GM19463 (cell line): ENCODE data around the gene SLC2A9.

Experiments
- ATAC-seq: cut with Tn5 transposase; IDR thresholded peaks from one replicate; pipeline ENCODE4 v1.9.1; 2021; ENCODE audit warnings: mild to moderate bottlenecking, moderate library complexity; ENCODE audit not compliant: unreplicated experiment

Gene SLC2A9

DNA sequence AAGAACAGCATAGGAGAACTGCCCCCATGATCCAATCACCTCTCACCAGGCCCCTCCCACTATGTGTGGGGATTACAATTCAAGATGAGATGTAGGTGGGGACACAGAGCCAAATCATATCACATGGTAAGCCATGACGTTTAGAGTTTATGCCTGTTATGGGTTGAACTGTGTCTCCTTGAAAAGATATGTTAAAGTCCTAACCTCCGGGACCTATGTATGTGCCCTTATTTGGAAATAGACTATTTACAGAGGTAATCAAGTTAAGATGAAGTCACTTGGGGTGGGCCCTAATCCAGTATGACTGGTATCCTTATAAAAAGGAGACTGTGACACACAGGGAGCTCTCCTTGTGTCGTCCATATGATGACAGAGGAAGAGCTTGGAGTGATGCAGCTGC is 25.2 kb upstream of the SLC2A9 start:
- no peak for ATAC-seq

DNA sequence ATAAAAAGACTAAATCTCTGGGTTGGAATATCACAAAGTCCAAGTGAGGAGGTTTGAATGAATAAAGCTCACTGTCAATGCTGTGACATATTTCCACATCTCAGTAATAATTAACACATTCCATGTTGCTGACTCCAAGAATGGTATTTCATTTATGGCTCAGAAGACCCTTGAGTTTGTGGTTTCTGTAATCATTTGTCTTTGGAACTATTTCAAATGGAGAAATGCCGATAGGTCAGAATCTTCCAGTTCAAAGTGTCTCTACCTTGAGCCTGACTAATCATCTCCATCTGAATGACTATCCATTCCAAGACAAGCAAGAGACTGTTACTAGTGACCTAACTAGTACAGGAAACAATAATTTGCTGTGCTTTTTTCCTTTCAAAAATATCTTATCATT is 24.2 kb upstream of the SLC2A9 start:
- ATAC-seq, result no peak

DNA sequence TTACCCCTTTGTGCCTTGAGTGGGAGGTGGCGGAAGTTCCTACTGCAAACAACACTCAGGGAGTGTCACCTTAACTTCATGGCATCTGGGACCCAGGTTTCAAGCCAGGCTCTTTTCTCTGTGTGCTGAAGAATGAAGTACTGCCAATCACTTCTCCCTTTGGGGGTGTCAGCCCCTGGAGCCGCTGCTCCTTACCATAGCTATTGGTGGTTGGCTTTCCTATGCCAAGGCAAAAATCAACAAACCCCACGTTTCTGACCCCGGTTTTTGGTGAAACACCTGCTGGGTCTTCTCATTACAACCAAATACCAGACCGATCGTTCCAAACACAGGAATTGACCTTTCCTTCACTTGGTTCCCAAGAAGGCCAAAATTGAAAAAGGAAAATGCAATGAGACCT is 19.7 kb upstream of the SLC2A9 start:
- no peak for ATAC-seq

DNA sequence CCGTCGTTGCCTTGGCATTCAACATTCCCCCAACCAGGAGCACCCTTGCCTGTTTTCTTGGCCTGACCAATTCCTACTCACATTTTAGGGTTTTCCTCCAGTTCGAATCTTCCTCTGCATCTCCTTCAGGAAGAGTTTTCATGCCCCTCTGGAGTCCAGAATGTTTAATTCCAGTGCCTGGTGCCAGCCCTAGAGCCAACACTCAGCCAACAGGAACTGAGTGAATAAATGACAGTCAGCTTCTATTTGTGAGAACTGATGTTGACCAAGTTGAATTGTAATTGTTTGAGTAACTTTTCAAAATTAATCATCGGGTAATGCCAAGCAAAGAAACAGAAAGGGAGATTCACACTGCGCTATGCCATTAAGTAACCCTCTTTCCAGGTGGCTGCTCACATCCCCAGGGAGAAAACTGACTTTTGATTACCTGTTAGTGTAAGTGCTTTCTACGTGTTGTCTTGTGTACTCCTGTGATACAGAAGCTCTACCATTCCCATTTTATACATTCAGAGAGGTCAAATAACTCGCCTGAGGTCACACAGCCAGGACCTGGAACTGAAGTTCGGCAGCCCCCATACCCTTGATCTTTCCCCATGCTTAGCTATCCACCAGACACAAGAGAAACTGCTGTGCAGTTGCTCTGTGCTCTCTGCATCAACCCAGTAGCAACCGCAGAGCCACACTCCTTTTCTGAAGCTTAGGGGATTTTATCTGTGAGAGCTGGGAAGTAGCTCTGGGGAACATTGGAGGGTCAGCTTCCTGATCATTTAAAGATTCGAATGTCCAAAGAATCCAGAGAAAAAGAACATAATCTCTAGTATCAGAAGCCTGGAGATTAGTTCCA is 19.0 kb upstream of the SLC2A9 start:
- no peak for ATAC-seq

DNA sequence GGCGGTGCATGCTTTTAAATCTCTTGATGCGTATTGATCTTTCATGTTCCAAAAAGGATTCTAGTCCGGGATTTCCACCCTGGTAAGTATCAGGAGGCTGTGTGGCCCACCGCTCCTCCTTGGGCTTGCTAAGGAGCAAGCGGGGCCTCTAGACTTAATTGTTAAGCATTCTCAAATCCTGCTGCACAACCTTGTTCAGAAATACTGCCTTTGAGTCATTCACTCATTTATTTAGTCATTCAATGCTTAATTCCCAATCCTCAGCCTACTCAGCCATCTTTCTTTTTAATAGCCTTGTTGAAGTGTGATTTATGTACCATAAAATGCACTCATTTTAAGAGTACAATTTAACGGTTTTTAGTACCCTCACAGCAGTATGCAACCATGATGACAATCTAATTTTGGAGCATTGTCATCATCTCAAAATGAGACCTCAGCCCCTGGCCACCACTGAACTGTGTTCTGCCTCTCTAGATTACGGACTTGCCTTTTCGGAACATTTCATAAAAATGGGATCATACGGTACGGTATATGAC is 15.6 kb upstream of the SLC2A9 start:
- no peak for ATAC-seq

DNA sequence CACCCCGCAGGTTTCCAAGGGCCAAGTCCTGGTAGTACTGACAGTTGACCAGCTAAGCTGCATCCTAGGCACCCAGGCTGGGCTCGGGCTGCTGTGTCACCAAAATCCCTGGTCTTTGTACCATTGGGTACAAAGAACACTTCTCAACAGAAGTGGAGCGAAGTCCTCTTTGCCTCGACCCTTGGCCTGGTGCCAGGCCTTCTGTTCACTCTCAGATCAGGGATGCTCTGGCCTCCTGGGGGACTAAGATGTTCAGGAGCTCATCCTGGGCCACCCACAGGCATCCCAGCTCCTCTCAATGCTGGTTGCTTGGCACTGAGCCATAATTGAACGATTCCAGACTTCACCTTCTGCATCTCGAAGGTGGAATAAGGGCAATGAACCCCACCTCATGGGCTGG is 13.8 kb upstream of the SLC2A9 start:
- ATAC-seq, result no peak

DNA sequence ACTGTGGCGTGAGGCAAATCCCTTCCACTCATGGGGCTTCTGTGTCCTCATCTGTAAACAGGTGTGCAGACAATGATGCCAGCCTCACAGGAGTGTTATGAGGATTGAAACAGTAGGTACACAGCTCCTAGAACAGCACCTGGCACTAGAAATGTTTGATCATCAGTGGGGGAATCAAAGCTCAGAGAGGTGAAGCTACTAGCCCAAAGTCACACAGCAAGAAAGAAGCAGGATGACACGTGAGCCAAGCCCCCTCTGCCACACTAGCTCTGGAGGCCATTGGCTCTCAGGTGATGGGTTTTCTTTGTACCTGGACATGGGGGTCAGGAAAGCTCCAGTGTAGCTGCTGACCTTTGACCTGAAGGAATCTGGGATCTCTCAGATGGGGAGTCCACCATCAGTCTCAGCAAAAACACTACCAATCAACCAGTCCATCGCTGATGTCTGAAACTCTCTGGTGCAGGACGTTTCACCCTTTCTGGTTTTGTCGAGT is 13.4 kb upstream of the SLC2A9 start:
- no peak for ATAC-seq

DNA sequence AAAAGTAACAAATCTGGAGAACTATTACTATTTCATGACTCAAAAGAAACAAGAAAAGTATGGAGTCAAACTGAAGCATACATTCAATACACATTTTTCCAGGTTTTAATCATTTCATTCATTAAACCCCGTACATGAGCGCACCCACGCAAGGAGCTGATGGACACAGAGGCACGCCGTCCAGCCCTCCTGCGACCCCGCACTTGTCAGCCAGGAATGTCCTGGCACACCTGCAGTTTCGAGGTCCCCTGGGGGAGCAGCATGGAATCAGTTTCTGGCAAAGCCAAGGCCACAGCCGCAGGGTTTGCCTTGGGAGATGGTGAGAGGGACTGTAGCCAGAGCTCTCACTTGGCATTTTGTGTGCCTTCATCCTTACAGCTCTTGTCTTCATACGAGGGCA is 12.8 kb upstream of the SLC2A9 start:
- ATAC-seq, result no peak

DNA sequence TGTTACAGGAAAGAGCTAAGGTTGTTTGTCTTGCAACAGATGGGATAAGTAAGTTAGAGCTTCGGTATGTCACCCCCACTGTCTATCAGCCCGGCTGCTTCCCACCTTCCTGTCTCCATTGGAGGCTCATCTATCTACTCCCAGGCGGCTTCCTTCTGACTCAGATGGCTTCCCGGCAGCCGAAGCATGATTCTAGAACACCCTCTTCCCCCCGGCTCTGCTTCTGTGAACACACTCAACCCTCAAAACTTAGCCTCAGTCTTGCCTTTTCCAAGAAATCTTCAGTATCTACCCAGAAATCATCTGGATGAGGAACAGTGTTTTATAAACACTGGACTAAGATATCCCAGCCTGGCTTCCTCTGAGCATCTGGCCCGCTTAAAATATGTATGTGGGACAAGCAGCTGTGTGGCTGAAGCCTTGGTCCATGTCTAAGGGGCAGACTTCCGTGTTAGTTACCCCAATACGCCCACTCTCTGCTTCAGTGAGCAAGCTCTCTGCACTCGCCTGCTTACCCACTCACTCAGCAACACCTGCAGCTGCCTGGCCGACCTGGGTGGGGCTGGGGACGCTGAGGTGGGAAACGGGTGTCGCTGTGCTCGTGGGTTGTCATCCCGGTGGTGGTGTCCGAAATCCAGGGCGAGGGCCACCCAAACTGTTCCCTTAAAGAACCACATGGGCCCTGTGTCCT is 12.0 kb upstream of the SLC2A9 start:
- no peak for ATAC-seq

DNA sequence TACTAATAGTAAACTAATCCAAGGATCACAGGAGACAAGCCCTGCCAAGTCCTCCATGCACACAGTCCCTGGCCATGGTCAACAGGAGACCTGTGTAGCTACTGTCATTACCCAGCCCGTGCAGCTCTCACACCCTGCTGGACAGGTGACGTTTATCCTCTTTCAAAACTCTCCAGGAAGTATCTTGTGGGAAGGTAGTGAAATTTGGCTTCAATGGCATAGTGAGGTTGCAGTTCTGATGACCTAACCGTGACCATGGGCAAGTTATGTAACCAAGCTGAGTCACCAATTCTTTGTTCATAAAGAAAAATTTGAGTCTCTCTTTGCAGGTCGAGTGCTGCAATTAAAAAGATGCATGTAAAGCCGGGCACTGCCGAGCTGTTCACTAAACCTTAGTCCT is 11.3 kb upstream of the SLC2A9 start:
- ATAC-seq, result no peak

DNA sequence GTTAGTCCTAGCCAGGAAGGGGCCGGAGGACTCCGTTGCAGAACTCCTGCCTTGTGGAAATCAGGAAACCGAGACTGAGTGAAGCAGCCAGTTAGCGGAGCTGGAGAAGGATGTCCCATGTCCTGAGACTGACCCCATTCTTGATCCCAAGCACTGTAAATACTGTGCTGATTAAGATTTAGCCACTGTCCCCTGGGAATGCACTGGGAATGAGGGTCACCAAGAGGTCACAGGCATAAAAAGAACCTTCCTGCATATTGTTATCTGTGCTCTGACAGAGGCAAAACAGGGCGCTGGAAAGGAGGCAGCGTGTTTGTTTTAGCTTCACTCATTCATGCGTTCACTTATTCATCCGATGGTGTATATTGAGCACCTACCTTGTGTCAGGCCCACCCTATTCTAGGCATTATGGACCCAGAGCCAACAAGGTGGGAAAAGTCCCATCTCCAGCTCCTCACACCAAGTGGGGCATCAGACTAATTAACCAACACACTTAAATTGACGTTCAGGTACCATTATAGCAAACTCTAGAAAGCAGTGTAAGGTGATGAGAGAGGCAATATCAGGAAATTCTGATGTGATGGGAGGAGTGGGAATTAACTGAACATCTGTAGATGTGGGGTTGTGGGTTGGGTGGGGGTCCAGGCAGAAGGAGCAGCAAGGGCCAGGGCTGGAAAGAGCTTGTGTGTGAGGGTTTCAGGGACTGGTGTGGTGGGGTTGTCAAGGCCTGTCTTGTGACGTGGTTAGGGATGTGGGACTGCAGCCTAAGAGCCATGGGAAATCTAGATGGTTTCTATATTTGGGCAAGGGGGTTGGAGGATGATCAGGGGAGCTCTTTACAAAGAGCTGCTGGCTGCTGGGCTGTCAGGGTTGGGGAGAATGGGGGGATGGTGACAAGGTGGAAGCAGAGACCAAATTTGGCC is 10.6 kb upstream of the SLC2A9 start:
- ATAC-seq, result no peak

DNA sequence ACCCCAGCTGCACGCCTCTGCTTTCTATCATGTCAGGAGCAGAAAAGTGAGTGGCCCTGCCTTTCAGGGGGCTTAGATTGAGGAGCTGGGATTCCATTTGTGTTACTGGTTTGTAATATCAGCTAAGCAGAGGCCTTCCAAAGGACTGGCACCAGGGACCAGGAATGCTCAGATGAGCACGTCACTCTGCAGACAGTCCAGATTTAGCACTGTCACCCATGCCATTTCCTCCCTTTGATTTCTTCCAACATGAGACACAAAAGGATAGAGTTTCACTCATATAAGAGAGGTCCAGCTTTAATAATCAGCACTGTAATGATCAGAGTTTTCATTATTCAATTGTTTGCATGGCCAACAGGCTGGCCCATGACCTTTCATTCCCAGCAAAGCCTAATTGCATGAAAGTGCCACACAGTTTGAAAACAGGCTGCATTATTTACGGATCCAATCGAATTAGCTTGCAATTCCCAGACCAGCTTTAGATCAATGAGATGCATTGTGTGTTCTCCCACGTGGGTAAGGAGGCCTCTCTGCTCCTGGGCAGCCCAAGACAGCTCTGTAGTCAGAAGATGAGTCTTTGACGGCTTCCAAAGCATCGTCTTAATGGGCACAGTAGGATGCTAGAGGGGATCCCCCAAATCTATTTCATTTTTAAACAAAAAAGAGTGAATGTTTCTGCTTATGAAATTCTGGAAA is 9.8 kb upstream of the SLC2A9 start:
- no peak for ATAC-seq

DNA sequence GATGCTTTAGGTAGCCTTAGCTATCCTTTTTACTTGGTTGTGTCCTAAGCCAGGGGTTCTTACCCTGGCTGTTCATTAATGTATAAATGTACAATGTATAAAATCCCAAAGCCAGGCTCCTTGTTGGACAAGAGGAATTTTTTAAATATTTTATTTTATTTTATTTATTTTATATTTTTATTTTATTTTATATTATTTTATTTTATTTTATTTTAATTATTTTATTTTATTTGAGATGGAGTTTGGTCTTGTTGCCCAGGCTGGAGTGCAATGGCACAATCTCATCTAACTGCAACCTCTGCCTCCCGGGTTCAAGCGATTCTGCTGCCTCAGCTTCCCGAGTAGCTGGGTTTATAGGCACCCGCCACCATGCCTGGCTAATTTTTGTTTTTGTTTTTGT is 8.1 kb upstream of the SLC2A9 start:
- ATAC-seq, result no peak

DNA sequence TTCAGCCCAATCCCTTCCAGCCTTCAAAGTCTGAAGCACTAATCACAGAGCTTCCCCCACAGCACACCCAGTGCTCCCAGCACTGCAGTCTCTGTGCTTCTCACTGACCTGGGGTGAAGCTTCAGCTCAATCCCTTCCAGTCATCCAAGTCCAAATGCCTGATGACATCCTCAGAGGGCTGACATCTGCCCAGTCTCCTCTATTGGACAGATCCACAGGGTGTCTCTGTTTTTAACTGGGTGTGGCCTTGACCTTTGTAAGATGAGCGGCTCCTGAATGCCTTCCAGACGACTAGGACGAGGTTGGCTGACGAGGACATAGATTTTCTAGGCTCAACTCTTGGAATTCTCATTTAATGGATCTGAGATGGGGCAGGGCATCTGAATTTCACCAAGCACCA is 7.6 kb upstream of the SLC2A9 start:
- no peak for ATAC-seq

DNA sequence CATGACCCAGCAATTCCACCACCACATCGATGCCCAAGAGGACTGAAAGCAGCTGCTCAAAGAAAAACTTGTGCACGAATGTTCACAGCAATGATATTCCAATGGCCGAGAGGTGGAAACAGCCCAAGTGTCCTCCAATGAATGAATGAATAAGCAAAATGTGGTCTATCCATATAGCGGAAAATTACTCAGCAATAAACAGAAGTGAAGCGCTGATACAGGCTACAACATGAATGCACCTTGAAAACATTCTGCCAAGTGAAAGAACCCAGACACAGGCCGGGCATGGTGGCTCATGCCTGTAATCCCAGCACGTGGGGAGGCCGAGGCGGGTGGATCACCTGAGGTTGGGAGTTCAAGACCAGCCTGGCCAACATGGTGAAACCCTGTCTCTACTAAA is 5.2 kb upstream of the SLC2A9 start:
- no peak for ATAC-seq

DNA sequence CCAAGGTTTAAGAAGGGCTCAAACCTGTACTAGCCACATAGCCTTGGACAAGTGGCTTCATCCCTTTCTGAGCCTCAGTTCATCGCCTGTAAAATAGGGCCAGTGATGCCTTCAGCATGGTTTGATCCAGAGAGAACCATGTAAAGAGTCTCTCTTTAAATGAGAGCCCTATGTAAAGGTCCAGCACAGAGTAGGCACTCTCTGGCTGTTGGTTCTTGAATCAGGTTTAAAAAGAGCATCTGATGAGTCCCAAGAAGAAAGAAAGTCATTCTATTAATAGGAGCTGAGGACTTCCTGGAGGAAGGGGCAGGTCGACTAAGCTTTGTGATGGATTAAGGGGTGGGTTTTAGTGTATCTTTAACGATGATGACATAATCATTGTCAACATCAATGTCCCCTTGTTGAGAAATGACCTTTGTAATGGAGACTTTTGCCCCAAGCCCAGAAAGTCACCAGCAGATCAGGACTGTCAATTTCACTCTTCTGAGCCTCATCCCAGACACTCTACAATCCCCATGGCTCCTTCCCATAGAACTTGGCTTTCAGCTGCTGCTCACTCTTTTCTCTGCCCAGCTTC is 4.0 kb upstream of the SLC2A9 start:
- ATAC-seq, result no peak

DNA sequence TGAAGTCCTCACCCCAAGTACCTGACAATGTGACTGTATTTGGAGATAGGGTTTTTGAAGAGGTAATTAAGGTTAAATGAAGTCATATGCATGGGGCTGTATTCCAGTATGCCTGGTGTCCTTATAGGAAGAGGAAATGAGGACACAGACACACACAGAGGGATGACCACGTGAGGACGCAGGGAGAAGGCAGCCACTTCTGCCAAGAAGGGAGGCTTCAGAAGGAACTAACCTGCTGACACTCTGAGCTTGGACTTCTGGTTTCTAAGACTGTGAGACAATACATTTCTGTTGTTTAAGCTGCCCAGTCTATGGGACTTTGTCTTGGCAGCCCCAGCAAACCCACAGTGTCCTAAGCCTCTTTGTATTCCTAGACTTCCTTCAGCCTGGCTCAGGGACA is 3.0 kb upstream of the SLC2A9 start:
- ATAC-seq, result no peak

DNA sequence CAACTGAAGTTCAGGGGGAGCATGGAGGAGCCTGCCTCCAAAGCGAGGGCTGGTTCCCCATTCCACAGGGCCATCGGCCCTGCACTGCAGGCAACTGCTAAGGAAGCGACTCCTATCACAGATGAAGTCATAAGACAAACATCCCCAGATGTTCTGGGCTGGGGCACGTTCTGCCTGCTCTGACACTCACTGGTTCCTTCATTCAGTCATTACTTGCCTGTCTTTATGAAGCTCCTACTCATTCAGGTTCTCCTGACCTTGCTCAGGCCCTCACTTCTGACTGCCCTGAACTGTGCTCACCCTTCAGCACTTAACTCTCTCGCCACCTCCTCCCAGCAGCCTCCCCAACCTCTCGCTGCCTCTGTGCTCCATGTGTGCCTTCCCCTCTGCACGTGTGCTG is 2.5 kb upstream of the SLC2A9 start:
- no peak for ATAC-seq

DNA sequence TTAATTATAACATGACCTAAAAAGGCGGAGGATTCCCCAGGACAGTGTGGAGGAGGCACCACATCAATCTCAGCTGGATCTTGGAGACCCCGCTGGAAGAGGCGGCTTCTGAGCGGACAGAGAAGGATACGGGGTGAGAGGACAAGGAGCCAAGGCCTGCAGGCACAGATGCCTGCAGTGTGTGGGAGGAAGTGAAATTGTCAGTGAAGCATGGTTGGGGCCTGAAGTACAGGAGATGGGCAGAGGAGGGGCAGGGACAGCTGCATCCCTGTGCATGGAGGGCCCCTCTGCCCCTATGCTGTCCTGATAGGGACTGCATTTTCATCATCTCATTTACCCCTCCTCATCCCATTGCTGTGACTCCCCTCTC is 1.7 kb upstream of the SLC2A9 start:
- ATAC-seq, result no peak

DNA sequence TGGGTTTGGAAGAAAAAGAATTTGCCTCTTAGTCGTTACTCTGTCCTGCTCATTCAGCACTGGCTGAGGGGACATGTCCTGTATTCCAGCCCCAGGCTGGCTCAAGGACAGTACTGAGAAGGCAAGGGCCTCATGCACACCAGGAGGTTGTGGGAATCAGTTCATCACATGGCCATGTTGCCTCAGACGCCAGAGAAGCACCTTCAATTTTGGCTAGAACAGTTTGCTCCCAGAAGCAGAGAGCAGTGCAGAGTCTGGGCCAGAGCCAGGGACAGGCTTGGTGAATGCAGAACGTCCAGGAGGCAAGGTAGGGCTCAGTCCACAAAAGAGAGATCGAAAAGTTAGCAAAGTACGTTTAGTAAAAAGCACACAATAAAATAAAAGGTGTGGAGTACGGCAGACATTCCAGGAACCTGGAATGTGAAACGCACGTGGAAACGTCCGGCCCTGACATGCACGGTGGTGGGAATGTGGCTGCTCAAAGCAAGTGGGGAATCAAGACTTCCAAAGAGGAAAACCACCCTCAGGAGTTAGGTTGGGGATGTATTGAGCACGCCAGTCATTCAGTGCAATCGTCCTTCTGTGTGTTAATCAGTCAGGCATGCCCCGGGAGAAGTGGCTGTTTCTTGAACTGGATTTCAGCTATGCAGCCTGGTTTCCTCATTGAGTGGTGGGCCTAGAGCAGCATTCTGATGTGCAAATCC is 1.2 kb upstream of the SLC2A9 start:
- no peak for ATAC-seq
